HEK293 (cell line): ENCODE data around the gene GDF7.

ENCODE experiments used
- CTCF ChIA-PET: fragments of 350-600 bp; formaldehyde crosslinking; extraction: SDS; loops from one replicate; lab custom pipeline; 2021; ENCODE audit warnings: antibody characterized with exemption; lab: Yijun Ruan, JAX
- POLR2A ChIA-PET: fragments of 300-600 bp; formaldehyde crosslinking; extraction: SDS; loops from one replicate; lab custom pipeline; 2020; ENCODE audit warnings: antibody characterized with exemption, inconsistent platforms; lab: Yijun Ruan, JAX
- H3K27ac ChIP-seq: fragments of 200-500 bp; sonication (Bioruptor generic); 2 replicates; pipeline ENCODE4 v1.5.1; 2014; ENCODE audit warnings: low read depth, low read length, control low read depth, inconsistent platforms; ENCODE audit errors: extremely low read depth
- H3K36me3 ChIP-seq, 2 experiments: fragments of 200-500 bp in 1 of 2; sonication (Bioruptor generic) in 1 of 2; 1 replicate in 1 of 2; 2 replicates in 1 of 2; pipeline ENCODE4 v1.5.1; 2014 to 2017; ENCODE audit warnings: inconsistent platforms in 2 of 2, low read length in 2 of 2; ENCODE audit not compliant: control insufficient read depth in 2 of 2, insufficient read depth in 1 of 2
- H3K4me1 ChIP-seq: fragments of 200-500 bp; sonication (Bioruptor generic); 2 replicates; pipeline ENCODE4 v1.5.1; 2014; ENCODE audit warnings: mild to moderate bottlenecking, low read length, inconsistent platforms; ENCODE audit not compliant: control insufficient read depth, insufficient read depth
- H3K4me3 ChIP-seq: 2 replicates; pipeline ENCODE4 v1.5.1; 2011; ENCODE audit warnings: low read depth, mild to moderate bottlenecking, control low read depth, low read length, moderate library complexity
- H3K9me3 ChIP-seq: fragments of 200-500 bp; sonication (Bioruptor generic); 2 replicates; pipeline ENCODE4 v1.5.1; 2014; ENCODE audit warnings: low read depth, low read length, inconsistent platforms; ENCODE audit not compliant: control insufficient read depth, insufficient read depth
- EGR2 ChIP-seq: fragments of 450-650 bp; formaldehyde crosslinking; IDR thresholded peaks from 2 replicates; pipeline ENCODE4 v1.5.1; 2016; ENCODE audit warnings: low read depth, missing biosample characterization, missing genetic modification characterization
- FEZF1 ChIP-seq: fragments of 450-650 bp; formaldehyde crosslinking; IDR thresholded peaks from 2 replicates; pipeline ENCODE4 v1.5.1; 2016; ENCODE audit warnings: missing biosample characterization, missing genetic modification characterization
- IKZF3 ChIP-seq: fragments of 450-650 bp; IDR thresholded peaks from 2 replicates; pipeline ENCODE4 v1.5.0; 2018; ENCODE audit warnings: missing biosample characterization, mild to moderate bottlenecking, missing genetic modification characterization, moderate library complexity
- PRDM10 ChIP-seq: fragments of 450-650 bp; formaldehyde crosslinking; IDR thresholded peaks from 2 replicates; pipeline ENCODE4 v1.5.1; 2016; ENCODE audit warnings: missing biosample characterization, missing genetic modification characterization
- ZBTB17 ChIP-seq: fragments of 450-650 bp; formaldehyde crosslinking; IDR thresholded peaks from 2 replicates; pipeline ENCODE4 v1.5.1; 2016; ENCODE audit warnings: missing biosample characterization, missing genetic modification characterization
- ZBTB21 ChIP-seq: fragments of 450-650 bp; formaldehyde crosslinking; IDR thresholded peaks from 2 replicates; pipeline ENCODE4 v1.5.1; 2017; ENCODE audit warnings: missing biosample characterization, missing genetic modification characterization
- ZBTB48 ChIP-seq: fragments of 450-650 bp; formaldehyde crosslinking; IDR thresholded peaks from 2 replicates; pipeline ENCODE4 v1.5.1; 2016; ENCODE audit warnings: missing biosample characterization, missing genetic modification characterization
- ZFP69B ChIP-seq: fragments of 450-650 bp; formaldehyde crosslinking; IDR thresholded peaks from 2 replicates; pipeline ENCODE4 v1.5.1; 2016; ENCODE audit warnings: missing biosample characterization, missing genetic modification characterization
- ZNF184 ChIP-seq: fragments of 450-650 bp; IDR thresholded peaks from 2 replicates; pipeline ENCODE4 v1.5.1; 2018; ENCODE audit warnings: missing biosample characterization, mild to moderate bottlenecking, missing genetic modification characterization
- ZNF354C ChIP-seq: fragments of 450-650 bp; formaldehyde crosslinking; IDR thresholded peaks from 2 replicates; pipeline ENCODE4 v1.5.1; 2016; ENCODE audit warnings: missing biosample characterization, missing genetic modification characterization, low read depth, borderline replicate concordance
- ZNF426 ChIP-seq: fragments of 450-650 bp; formaldehyde crosslinking; IDR thresholded peaks from 2 replicates; pipeline ENCODE4 v1.5.1; 2017; ENCODE audit warnings: missing biosample characterization, missing genetic modification characterization, mild to moderate bottlenecking, inconsistent platforms, moderate library complexity
- ZNF488 ChIP-seq: fragments of 450-650 bp; formaldehyde crosslinking; IDR thresholded peaks from 2 replicates; pipeline ENCODE4 v1.5.1; 2016; ENCODE audit warnings: missing biosample characterization, missing genetic modification characterization
- ZNF510 ChIP-seq: fragments of 450-650 bp; formaldehyde crosslinking; IDR thresholded peaks from 2 replicates; pipeline ENCODE4 v1.5.1; 2018; ENCODE audit warnings: mild to moderate bottlenecking, missing genetic modification characterization, missing biosample characterization; ENCODE audit not compliant: insufficient replicate concordance
- ZNF561 ChIP-seq: fragments of 450-650 bp; IDR thresholded peaks from 2 replicates; pipeline ENCODE4 v1.5.1; 2018; ENCODE audit warnings: missing biosample characterization, missing genetic modification characterization, borderline replicate concordance
- ZNF623 ChIP-seq: fragments of 450-650 bp; formaldehyde crosslinking; IDR thresholded peaks from 2 replicates; pipeline ENCODE4 v1.5.1; 2016; ENCODE audit warnings: missing biosample characterization, missing genetic modification characterization
- ZNF624 ChIP-seq: fragments of 450-650 bp; formaldehyde crosslinking; IDR thresholded peaks from 2 replicates; pipeline ENCODE4 v1.5.1; 2017; ENCODE audit warnings: missing biosample characterization, missing genetic modification characterization
- ZNF629 ChIP-seq: fragments of 450-650 bp; formaldehyde crosslinking; IDR thresholded peaks from 2 replicates; pipeline ENCODE4 v1.5.1; 2017; ENCODE audit warnings: missing biosample characterization, missing genetic modification characterization
- ZNF645 ChIP-seq: fragments of 450-650 bp; formaldehyde crosslinking; IDR thresholded peaks from 2 replicates; pipeline ENCODE4; 2016; ENCODE audit warnings: missing biosample characterization, missing genetic modification characterization
- ZNF658 ChIP-seq: fragments of 450-650 bp; formaldehyde crosslinking; IDR thresholded peaks from 2 replicates; pipeline ENCODE4; 2016; ENCODE audit warnings: missing biosample characterization, missing genetic modification characterization
- ZNF664 ChIP-seq: fragments of 450-650 bp; formaldehyde crosslinking; IDR thresholded peaks from 2 replicates; pipeline ENCODE4 v1.5.1; 2016; ENCODE audit warnings: missing biosample characterization, missing genetic modification characterization
- ZNF677 ChIP-seq: fragments of 450-650 bp; IDR thresholded peaks from 2 replicates; pipeline ENCODE4 v1.5.0; 2018; ENCODE audit warnings: missing biosample characterization, mild to moderate bottlenecking, missing genetic modification characterization, moderate library complexity
- ZNF707 ChIP-seq: fragments of 450-650 bp; formaldehyde crosslinking; IDR thresholded peaks from 2 replicates; pipeline ENCODE4 v1.5.1; 2016; ENCODE audit warnings: missing biosample characterization, missing genetic modification characterization
- ZNF791 ChIP-seq: fragments of 450-650 bp; formaldehyde crosslinking; IDR thresholded peaks from 2 replicates; pipeline ENCODE4 v1.5.1; 2016; ENCODE audit warnings: missing biosample characterization, missing genetic modification characterization

Gene GDF7

GRCh38 chr2:20691076-20691734 lies 24.3 kb downstream of the GDF7 start:
- Histone ChIP-seq H3K27ac (no peak overlapping the region), H3K36me3 (peaks cover 0 to 23% of the 10 kb centered on the region in 2 experiments; a peak in 2 of 3 replicates), H3K9me3 (no peaks in the 10 kb centered on the region), H3K4me3 (no peak overlapping the region), H3K4me1 (no peaks in the 10 kb centered on the region)
- POLR2A ChIA-PET = no interaction called here
- CTCF ChIA-PET = interaction anchor here (1.3 kb wide), 1 partner anchor 91 kb away, joined by 3 read pairs; no protein-coding TSS in a partner anchor
- TF ChIP-seq ZFP69B (tag by site-specific recombination) (no peak), ZNF664 (no peak), ZNF488 (tag by site-specific recombination) (no peak), ZNF426 (no peak), FEZF1 (tag by site-specific recombination) (no peak), ZNF623 (tag by site-specific recombination) (no peak), ZBTB48 (tag by site-specific recombination) (no peak)

GRCh38 chr2:20692081-20692480 lies 25.1 kb downstream of the GDF7 start:
- Histone ChIP-seq H3K9me3 (no peaks in the 10 kb centered on the region), H3K36me3 (peaks cover 0 to 15% of the 10 kb centered on the region in 2 experiments; a peak in 2 of 3 replicates), H3K27ac (no peak overlapping the region), H3K4me1 (no peaks in the 10 kb centered on the region), H3K4me3 (no peak overlapping the region)
- ChIA-PET POLR2A (no interaction called here), CTCF (interaction anchor here (0.9 to 1.3 kb wide), 2 partner anchors 90 to 271 kb away, joined by 3 to 8 read pairs; no protein-coding TSS in a partner anchor)
- TF ChIP-seq ZNF658 (tag by site-specific recombination) (no peak), IKZF3 (tag by site-specific recombination) (no peak), ZNF707 (no peak), ZNF629 (tag by site-specific recombination) (no peak), ZNF645 (tag by site-specific recombination) (no peak), ZNF791 (tag by site-specific recombination) (no peak), ZBTB17 (no peak), ZNF561 (no peak), ZBTB21 (tag by site-specific recombination) (no peak), ZNF677 (tag by site-specific recombination) (no peak), ZNF354C (tag by site-specific recombination) (no peak), ZNF184 (no peak), EGR2 (no peak), PRDM10 (tag by site-specific recombination) (no peak), ZNF624 (tag by site-specific recombination) (no peak), ZNF510 (tag by site-specific recombination) (no peak)
